Cardiac fibroblast (primary cell): ENCODE results near the gene SMG7.

Experiments
- DNase-seq, 2 donors: peaks; one replicate each; pipeline versions ENCODE4 v3.0.0 to v3.0.0-alpha.2; 2010; ENCODE audit warnings: low read depth in 2 of 2
- H3K4me3 ChIP-seq, 2 donors: replicated peaks in 1 of 2; 1 replicate in 1 of 2; 2 replicates in 1 of 2; pipeline ENCODE4 v1.5.1; 2011; ENCODE audit warnings: low read depth in 2 of 2, low read length in 2 of 2, mild to moderate bottlenecking in 2 of 2, moderate library complexity in 1 of 2
- CTCF ChIP-seq: IDR thresholded peaks from one replicate; pipeline ENCODE4 v1.5.1; 2011; ENCODE audit warnings: low read depth, mild to moderate bottlenecking, low read length, inconsistent platforms

Gene SMG7

DNA sequence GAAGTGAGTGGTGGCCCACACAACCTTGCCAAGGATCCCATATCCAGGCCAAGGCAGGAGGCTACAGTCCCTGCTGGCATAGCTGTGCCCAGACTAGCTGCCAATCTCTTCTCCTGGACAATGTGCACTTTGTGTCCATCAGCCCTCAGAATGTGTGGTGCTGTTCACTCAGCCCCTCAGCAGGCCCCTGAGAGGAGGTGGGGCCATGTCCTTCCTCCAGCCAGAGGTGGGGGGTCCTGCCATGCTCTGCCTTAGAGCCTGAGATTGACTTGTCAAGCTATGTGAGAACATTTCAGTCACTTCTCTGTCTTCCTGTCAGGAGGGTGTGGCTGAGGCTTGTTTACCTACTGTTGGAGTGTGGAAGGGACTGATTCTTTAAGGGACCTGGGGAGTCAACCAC is 116.5 kb downstream of the SMG7 start:
- no peak for TF ChIP-seq CTCF
- no peak overlapping the region for H3K4me3 ChIP-seq
- DNase-seq = no peak

- DNase-seq = no peak
- no peak overlapping the region for H3K4me3 ChIP-seq
- TF ChIP-seq CTCF = no peak
Observed at GRCh38 chr1:183589384-183589783, 117.1 kb downstream of the SMG7 start.

GRCh38 chr1:183589874-183590243 is 117.6 kb downstream of the SMG7 start:
- no peak overlapping the region for H3K4me3 ChIP-seq
- DNase-seq = no peak
- no peak for TF ChIP-seq CTCF

GRCh38 chr1:183590244-183591191 is 118.2 kb downstream of the SMG7 start, which contains the start of gene NCF2:
TSS of gene NCF2 (minus strand) at chr1:183590459. CDS start at chr1:183590329, 130 bp downstream.
- DNase-seq = peak in 1 of 2 donors; percentile 64
- TF ChIP-seq CTCF = no peak
- no peak within 1 kb of the TSS for H3K4me3 ChIP-seq

DNA sequence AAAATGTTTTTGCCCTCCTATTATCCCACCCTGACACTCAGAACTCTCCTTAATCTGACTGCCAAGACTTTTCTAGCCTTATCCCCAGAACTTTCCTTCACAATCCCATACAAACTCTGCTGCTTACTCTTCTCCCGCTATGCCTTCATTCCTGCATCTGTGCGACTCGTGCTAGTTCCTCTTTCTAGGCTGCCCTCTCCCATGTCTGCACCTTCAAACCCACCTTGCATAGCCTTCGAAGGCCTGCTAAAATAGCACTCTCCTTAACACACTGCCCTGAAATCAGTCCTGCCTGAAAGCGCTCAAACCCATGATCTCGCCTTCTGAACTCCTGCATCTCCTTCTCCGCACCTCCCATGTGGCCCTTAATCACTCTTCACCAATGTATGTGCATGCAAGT is 120.4 kb downstream of the SMG7 start:
- no peak overlapping the region for H3K4me3 ChIP-seq
- DNase-seq = no peak
- no peak for TF ChIP-seq CTCF

- H3K4me3 ChIP-seq = no peak overlapping the region
- DNase-seq = no peak
- no peak for TF ChIP-seq CTCF
Observed at GRCh38 chr1:183593356-183593755, 121.1 kb downstream of the SMG7 start.
